ENCODE measurements around the gene CTRB2.

CTRB2 gene

DNA sequence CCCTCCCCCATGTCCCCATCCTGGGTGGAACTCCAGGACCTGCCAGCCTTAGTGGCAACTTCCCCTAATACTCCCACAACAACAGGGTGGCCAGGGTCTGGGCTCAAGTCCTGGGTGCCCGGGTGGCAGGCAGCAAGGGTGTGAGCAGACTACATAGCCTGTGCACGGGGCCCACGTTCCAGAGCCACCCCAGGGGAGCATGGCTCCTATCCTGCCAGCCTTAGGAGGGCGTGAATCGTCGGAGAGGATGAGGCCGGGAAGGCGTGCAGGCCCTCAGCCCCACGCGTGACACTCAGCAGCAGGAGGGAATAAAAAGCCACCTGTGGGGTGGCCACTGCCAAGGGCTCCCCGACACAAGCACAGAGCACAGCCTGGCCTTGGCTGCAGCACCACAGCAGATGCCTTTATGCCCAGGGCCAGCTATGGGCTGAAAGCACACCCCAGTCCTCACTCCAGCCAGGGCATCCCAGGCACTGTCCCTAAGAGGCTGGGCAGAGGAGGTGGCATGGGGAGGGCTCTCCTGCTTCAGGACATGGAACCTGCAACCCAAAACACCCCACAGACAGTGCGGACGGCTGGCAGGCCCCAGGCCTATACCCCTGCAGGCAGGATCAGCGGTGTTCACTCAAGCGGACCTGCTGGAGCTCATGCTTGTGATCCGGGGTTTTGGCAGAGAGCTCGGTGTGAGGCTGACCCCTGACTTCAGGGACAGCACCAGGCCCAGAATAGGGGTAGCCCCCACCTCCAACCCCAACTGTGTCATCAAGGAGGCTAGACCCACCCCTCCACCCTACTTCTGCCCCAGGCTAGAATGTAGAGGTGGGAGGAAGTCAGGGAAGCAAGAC lies 41.8 kb upstream of the CTRB2 start:
- Histone ChIP-seq H3K36me3 (ENCODE audit: insufficient read depth, low read length) (no peaks in the 10 kb centered on the region), H3K4me3 (ENCODE audit: low read depth, low read length, poor library complexity, severe bottlenecking) (no peak overlapping the region), H3K4me2 (ENCODE audit: low read length) (no peak overlapping the region), H3K9me3 (ENCODE audit: low read length) (no peaks in the 10 kb centered on the region), H3F3A (ENCODE audit: insufficient read depth, low read length) (no peaks in the 10 kb centered on the region), H3K27me3 (ENCODE audit: insufficient read depth, low read length) (peaks cover 12% of the 10 kb centered on the region; the same call in 1 of the 2 replicates), H4K20me1 (ENCODE audit: insufficient read depth, low read length) (no peaks in the 10 kb centered on the region), H3K4me1 (ENCODE audit: insufficient read depth, low read length, severe bottlenecking) (peaks cover 11% of the 10 kb centered on the region), H3K79me2 (ENCODE audit: insufficient read depth, low read length) (no peaks in the 10 kb centered on the region), H2AFZ (ENCODE audit: low read length) (no peak overlapping the region), H3K9me2 (ENCODE audit: low read depth, low read length) (no peaks in the 10 kb centered on the region), H3K9ac (ENCODE audit: low read length) (no peak overlapping the region), H3K27ac (ENCODE audit: low read depth, low read length, poor library complexity, severe bottlenecking) (no peak overlapping the region)
- TF ChIP-seq EZH2 (IDR thresholded peaks at IDR 0.05; ENCODE audit: borderline replicate concordance, low read length) = no peak
- TF ChIP-seq, protein P1, sequence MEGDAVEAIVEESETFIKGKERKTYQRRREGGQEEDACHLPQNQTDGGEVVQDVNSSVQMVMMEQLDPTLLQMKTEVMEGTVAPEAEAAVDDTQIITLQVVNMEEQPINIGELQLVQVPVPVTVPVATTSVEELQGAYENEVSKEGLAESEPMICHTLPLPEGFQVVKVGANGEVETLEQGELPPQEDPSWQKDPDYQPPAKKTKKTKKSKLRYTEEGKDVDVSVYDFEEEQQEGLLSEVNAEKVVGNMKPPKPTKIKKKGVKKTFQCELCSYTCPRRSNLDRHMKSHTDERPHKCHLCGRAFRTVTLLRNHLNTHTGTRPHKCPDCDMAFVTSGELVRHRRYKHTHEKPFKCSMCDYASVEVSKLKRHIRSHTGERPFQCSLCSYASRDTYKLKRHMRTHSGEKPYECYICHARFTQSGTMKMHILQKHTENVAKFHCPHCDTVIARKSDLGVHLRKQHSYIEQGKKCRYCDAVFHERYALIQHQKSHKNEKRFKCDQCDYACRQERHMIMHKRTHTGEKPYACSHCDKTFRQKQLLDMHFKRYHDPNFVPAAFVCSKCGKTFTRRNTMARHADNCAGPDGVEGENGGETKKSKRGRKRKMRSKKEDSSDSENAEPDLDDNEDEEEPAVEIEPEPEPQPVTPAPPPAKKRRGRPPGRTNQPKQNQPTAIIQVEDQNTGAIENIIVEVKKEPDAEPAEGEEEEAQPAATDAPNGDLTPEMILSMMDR (IDR thresholded peaks at IDR 0.05; ENCODE audit: low read length) = no peak

DNA sequence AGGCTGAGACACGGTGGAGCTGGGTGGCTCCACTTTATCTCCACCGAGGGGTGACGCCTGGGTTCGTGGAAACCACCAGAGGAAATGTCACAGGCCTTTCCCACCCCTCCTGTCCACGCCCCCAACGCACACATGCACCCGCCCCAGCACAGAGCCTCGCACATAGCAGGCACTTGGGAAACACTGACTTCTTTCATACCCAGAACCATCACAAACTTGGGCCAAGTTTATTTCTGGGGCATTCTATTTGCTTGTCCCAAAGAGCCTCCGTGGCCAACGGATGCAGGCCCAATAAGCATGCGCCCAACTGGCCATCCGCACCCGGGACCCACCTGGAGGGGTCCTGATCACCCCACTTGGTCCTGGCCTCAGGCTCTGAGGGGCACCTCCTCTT lies 41.2 kb upstream of the CTRB2 start:
- H3K79me2 ChIP-seq (ENCODE audit: insufficient read depth, low read length) = no peaks in the 10 kb centered on the region
- no peak overlapping the region for H3K27ac ChIP-seq (ENCODE audit: low read depth, low read length, poor library complexity, severe bottlenecking)
- H3K27me3 ChIP-seq (ENCODE audit: insufficient read depth, low read length) = peaks cover 12% of the 10 kb centered on the region; the same call in 1 of the 2 replicates
- no peak for TF ChIP-seq EZH2 (IDR thresholded peaks at IDR 0.05; ENCODE audit: borderline replicate concordance, low read length)
- TF ChIP-seq, protein P1 (IDR thresholded peaks at IDR 0.05; ENCODE audit: low read length) = no peak
- no peaks in the 10 kb centered on the region for H3K9me2 ChIP-seq (ENCODE audit: low read depth, low read length)
- no peak overlapping the region for H3K4me2 ChIP-seq (ENCODE audit: low read length)
- H3K9ac ChIP-seq (ENCODE audit: low read length) = no peak overlapping the region
- H4K20me1 ChIP-seq (ENCODE audit: insufficient read depth, low read length) = no peaks in the 10 kb centered on the region
- H3K36me3 ChIP-seq (ENCODE audit: insufficient read depth, low read length) = no peaks in the 10 kb centered on the region; the same call in 1 of the 2 replicates
- peaks cover 11% of the 10 kb centered on the region for H3K4me1 ChIP-seq (ENCODE audit: insufficient read depth, low read length, severe bottlenecking)
- no peaks in the 10 kb centered on the region for H3K9me3 ChIP-seq (ENCODE audit: low read length)
- H3K4me3 ChIP-seq (ENCODE audit: low read depth, low read length, poor library complexity, severe bottlenecking) = no peak overlapping the region
- no peak overlapping the region for H2AFZ ChIP-seq (ENCODE audit: low read length)
- H3F3A ChIP-seq (ENCODE audit: insufficient read depth, low read length) = no peaks in the 10 kb centered on the region

DNA sequence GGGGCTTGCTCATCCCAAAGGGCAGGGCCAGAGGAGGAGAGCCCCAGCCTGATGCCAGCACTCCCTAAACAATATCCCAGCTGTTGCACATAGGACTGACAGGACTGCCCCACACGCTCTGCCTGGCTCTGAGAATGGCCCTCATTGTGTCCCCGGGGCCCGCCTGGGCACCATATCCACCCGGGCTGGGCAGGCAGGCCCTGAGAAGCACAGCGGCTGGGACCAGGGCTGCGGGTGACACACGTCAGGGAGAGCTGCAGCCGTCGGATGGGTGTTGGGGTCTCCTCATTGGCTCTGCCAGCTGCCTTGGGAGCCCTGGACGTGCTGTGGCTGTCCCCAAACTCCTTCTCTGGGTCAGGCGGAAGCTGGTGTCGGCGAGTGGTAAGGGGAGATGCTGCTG lies 40.3 kb upstream of the CTRB2 start:
- no peak overlapping the region for H3K9ac ChIP-seq (ENCODE audit: low read length)

More for the DNA sequence above, 40.3 kb upstream of the CTRB2 start:
- Histone ChIP-seq H3K4me1 (ENCODE audit: insufficient read depth, low read length, severe bottlenecking) (peaks cover 11% of the 10 kb centered on the region), H3K9me2 (ENCODE audit: low read depth, low read length) (no peaks in the 10 kb centered on the region), H3F3A (ENCODE audit: insufficient read depth, low read length) (no peaks in the 10 kb centered on the region), H3K27ac (ENCODE audit: low read depth, low read length, poor library complexity, severe bottlenecking) (no peak overlapping the region), H3K27me3 (ENCODE audit: insufficient read depth, low read length) (peaks cover 12% of the 10 kb centered on the region; the same call in 1 of the 2 replicates), H3K4me2 (ENCODE audit: low read length) (no peak overlapping the region), H3K9me3 (ENCODE audit: low read length) (no peaks in the 10 kb centered on the region), H3K36me3 (ENCODE audit: insufficient read depth, low read length) (no peaks in the 10 kb centered on the region; the same call in 1 of the 2 replicates), H3K79me2 (ENCODE audit: insufficient read depth, low read length) (no peaks in the 10 kb centered on the region), H4K20me1 (ENCODE audit: insufficient read depth, low read length) (no peaks in the 10 kb centered on the region), H2AFZ (ENCODE audit: low read length) (no peak overlapping the region), H3K4me3 (ENCODE audit: low read depth, low read length, poor library complexity, severe bottlenecking) (no peak overlapping the region)
- TF ChIP-seq EZH2 (IDR thresholded peaks at IDR 0.05; ENCODE audit: borderline replicate concordance, low read length) = no peak
- TF ChIP-seq, protein P1 (IDR thresholded peaks at IDR 0.05; ENCODE audit: low read length) = no peak
